Memory B cell (primary cell): ENCODE measurements around the gene MIDN.

Experiments used
- ATAC-seq: fragments of 150-1000 bp; cut with Tn5 transposase; 2 replicates; pipeline ENCODE4 v1.10.0; 2021; ENCODE audit warnings: low read depth, mild to moderate bottlenecking, moderate library complexity
- DNase-seq, 2 donors: peaks; one replicate each; pipeline ENCODE4 v3.0.0; 2022; ENCODE audit warnings: low spot score in 2 of 2
- H3K27ac Mint-ChIP-seq: one replicate; pipeline ENCODE4 v1.8.0; 2022; ENCODE audit warnings: mild to moderate bottlenecking, moderate library complexity, mixed read lengths
- H3K27me3 Mint-ChIP-seq: one replicate; pipeline ENCODE4 v1.8.0; 2022; ENCODE audit warnings: mixed read lengths
- H3K36me3 Mint-ChIP-seq: one replicate; pipeline ENCODE4 v1.8.0; 2022; ENCODE audit warnings: mild to moderate bottlenecking, mixed read lengths
- H3K4me1 Mint-ChIP-seq: one replicate; pipeline ENCODE4 v1.8.0; 2022; ENCODE audit warnings: mixed read lengths
- H3K4me3 Mint-ChIP-seq: one replicate; pipeline ENCODE4 v1.8.0; 2022; ENCODE audit warnings: mild to moderate bottlenecking, moderate library complexity, mixed read lengths
- H3K9me3 Mint-ChIP-seq: one replicate; pipeline ENCODE4 v1.8.0; 2022; ENCODE audit warnings: mixed read lengths

MIDN gene

GRCh38 chr19:1234051-1234954 lies 14.1 kb upstream of the MIDN start:
- no peaks in the 10 kb centered on the region for H3K9me3 Mint-ChIP-seq
- no peak for ATAC-seq
- peaks cover 8% of the 10 kb centered on the region for H3K4me1 Mint-ChIP-seq
- H3K36me3 Mint-ChIP-seq: no peaks in the 10 kb centered on the region
- no peak for DNase-seq
- H3K27ac Mint-ChIP-seq: no peak overlapping the region
- peaks cover 8% of the 10 kb centered on the region for H3K27me3 Mint-ChIP-seq
- no peak overlapping the region for H3K4me3 Mint-ChIP-seq

GRCh38 chr19:1234955-1235380 lies 13.4 kb upstream of the MIDN start:
- Mint-ChIP-seq H3K36me3 (no peaks in the 10 kb centered on the region), H3K27ac (no peak overlapping the region), H3K9me3 (no peaks in the 10 kb centered on the region), H3K27me3 (peaks cover 8% of the 10 kb centered on the region), H3K4me3 (no peak overlapping the region), H3K4me1 (peaks cover 8% of the 10 kb centered on the region)
- DNase-seq (no peak), ATAC-seq (no peak)

DNA sequence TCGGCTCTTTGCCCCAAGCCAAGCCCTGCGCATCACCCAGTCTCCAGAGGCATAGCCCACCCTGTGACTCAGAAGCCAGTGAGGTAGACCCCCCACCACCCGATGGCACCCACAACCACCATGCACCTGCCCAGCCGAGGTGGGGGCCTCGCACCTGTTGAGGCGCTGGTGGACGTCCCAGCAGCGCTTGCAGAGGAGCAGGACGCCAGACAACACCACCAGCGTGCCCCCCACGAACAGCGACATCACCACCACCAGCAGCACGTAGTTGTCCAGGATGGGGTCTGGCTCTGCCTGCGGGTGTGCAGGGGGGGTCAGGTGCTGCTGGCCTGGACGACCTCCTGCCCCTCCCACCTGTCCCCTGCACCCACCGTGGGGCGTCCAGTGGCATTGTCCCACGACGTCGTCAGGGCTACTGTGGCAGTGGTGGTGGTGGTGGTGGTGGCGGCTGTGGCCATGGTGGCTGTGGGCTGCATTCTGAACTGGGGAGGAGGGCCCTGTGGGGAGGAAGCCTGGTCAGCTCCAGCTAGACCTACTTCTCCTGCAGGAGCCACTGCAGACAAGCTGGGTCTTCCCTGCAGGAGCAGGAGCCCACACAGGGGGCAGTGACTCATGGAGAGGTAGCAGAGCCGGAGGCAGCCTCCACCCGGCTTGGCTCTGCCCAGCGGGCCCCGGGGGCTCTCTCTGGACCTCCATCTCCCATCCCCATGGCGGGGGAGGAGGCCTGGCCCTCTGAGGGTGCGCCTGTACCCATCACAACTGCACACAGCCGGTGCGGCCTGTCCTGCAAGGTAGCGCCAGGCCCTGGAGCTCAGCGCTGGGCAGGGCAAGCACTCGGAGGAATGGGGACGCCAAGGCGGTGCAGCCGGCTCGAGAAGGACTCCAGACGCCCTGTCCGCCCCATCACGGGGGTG lies 12.5 kb upstream of the MIDN start:
- peaks cover 8% of the 10 kb centered on the region for H3K27me3 Mint-ChIP-seq
- H3K9me3 Mint-ChIP-seq: no peaks in the 10 kb centered on the region
- no peak for ATAC-seq
- peak overlapping the region; percentile 55 for H3K4me3 Mint-ChIP-seq
- DNase-seq: no peak
- peaks cover 8% of the 10 kb centered on the region for H3K4me1 Mint-ChIP-seq
- no peaks in the 10 kb centered on the region for H3K36me3 Mint-ChIP-seq
- no peak overlapping the region for H3K27ac Mint-ChIP-seq

DNA sequence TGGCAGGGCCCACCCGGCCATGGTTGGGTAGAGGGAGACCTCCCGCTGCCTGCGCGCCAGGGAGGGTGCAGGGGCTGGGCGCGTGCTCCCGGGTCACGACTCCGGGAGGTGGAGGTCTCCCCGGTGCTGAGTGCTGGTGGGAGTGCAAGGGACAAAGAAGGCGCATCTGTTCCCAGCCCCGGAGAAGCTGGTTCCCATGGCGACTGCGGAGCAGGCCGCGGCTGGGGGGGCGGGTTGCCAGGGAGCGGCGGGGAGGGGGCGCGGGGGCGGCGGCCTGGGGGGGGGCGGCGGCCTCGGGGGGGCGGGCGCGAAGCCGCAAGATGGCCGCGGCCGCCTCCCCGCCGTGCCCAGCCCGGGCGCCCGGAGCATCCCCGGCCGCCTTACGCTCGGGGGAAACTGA lies 11.8 kb upstream of the MIDN start:
- ATAC-seq: no peak
- Mint-ChIP-seq H3K27me3 (peaks cover 10% of the 10 kb centered on the region), H3K4me1 (peaks cover 11% of the 10 kb centered on the region), H3K4me3 (peak overlapping the region; percentile 55), H3K36me3 (no peaks in the 10 kb centered on the region), H3K27ac (no peak overlapping the region), H3K9me3 (no peaks in the 10 kb centered on the region)
- no peak for DNase-seq

- Mint-ChIP-seq H3K27me3 (peaks cover 10% of the 10 kb centered on the region), H3K36me3 (no peaks in the 10 kb centered on the region), H3K4me3 (peak overlapping the region; percentile 71), H3K27ac (no peak overlapping the region), H3K4me1 (peaks cover 11% of the 10 kb centered on the region), H3K9me3 (no peaks in the 10 kb centered on the region)
- no peak for DNase-seq
- ATAC-seq: no peak
Observed at GRCh38 chr19:1237027-1237659, 11.2 kb upstream of the MIDN start.

- Mint-ChIP-seq H3K9me3 (no peaks in the 10 kb centered on the region), H3K36me3 (no peaks in the 10 kb centered on the region), H3K27me3 (peaks cover 10% of the 10 kb centered on the region), H3K4me1 (peaks cover 13% of the 10 kb centered on the region), H3K4me3 (peak within 1 kb of the TSS; percentile 83), H3K27ac (peak within 1 kb of the TSS; percentile 87)
- DNase-seq: no peak
- ATAC-seq: no peak
Observed at GRCh38 chr19:1237754-1238368, 10.5 kb upstream of the MIDN start, which contains the start of gene CBARP. Gene CBARP (minus strand): TSS chr19:1238005. CDS start chr19:1236100, 1,905 bp downstream.

- no peak for DNase-seq
- Mint-ChIP-seq H3K9me3 (no peaks in the 10 kb centered on the region), H3K4me3 (peak overlapping the region; percentile 83), H3K27ac (peak overlapping the region; percentile 87), H3K4me1 (peaks cover 13% of the 10 kb centered on the region), H3K36me3 (no peaks in the 10 kb centered on the region), H3K27me3 (peaks cover 10% of the 10 kb centered on the region)
- no peak for ATAC-seq
Observed at GRCh38 chr19:1238369-1239303, 9.7 kb upstream of the MIDN start.

DNA sequence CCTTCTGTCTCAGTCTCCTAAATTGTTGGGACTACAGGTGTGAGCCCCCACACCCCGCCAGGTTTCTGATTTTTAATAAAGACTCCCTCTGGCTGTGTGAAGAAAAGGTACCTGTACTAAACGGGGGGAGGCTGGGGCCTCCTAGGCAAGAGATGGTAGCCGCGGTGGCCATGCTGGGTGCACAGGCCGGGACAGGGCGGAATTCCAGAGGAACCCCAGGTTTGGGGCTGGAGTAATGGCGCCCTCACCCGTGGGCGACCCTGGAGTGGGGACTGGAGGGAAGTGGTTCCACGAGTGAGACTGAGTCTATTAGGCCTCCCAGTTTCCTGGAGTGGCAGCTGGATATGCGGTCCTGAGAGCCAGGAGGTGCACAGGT lies 9.0 kb upstream of the MIDN start:
- no peak for ATAC-seq
- no peaks in the 10 kb centered on the region for H3K36me3 Mint-ChIP-seq
- H3K27me3 Mint-ChIP-seq: peaks cover 10% of the 10 kb centered on the region
- peaks cover 13% of the 10 kb centered on the region for H3K4me1 Mint-ChIP-seq
- no peaks in the 10 kb centered on the region for H3K9me3 Mint-ChIP-seq
- peak overlapping the region; percentile 87 for H3K27ac Mint-ChIP-seq
- H3K4me3 Mint-ChIP-seq: peak overlapping the region; percentile 34
- no peak for DNase-seq

- Mint-ChIP-seq H3K27me3 (peaks cover 10% of the 10 kb centered on the region), H3K36me3 (no peaks in the 10 kb centered on the region), H3K4me3 (peak overlapping the region; percentile 59), H3K9me3 (no peaks in the 10 kb centered on the region), H3K27ac (peak overlapping the region; percentile 87), H3K4me1 (peaks cover 16% of the 10 kb centered on the region)
- ATAC-seq (peak; percentile 65), DNase-seq (peak; percentile 95 to 97)
Observed at GRCh38 chr19:1239796-1240737, 8.3 kb upstream of the MIDN start.

- H3K4me3 Mint-ChIP-seq: peak overlapping the region; percentile 84
- peaks cover 16% of the 10 kb centered on the region for H3K4me1 Mint-ChIP-seq
- DNase-seq: no peak
- no peak overlapping the region for H3K27ac Mint-ChIP-seq
- no peaks in the 10 kb centered on the region for H3K36me3 Mint-ChIP-seq
- ATAC-seq: no peak
- no peaks in the 10 kb centered on the region for H3K9me3 Mint-ChIP-seq
- H3K27me3 Mint-ChIP-seq: peaks cover 10% of the 10 kb centered on the region
Observed at GRCh38 chr19:1240925-1241324, 7.5 kb upstream of the MIDN start.

DNA sequence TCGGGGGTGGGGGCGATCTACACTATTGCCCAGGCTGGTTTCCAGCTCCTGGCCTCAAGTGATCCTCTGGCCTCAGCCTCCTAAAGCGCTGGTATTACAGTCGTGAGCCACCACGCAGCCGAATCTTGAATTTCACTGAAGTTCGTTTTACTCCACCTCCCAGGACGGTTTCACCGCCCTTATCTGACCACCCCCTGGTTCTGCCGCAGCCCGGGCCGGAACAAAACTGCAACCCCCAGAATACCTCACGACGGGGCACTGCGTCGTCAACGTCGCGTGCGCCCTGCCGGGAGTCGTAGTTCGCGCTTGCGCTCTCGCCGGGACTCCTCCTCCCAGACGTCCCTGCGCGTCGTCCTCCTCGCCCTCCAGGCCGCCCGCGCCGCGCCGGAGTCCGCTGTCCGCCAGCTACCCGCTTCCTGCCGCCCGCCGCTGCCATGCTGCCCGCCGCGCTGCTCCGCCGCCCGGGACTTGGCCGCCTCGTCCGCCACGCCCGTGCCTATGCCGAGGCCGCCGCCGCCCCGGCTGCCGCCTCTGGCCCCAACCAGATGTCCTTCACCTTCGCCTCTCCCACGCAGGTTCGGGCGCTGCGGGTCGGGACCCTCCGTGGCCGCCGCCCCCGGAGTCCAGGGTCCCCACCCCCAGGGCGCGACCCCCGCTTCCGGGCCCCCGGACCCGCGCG lies 6.8 kb upstream of the MIDN start, which contains the start of gene ATP5F1D:
Gene ATP5F1D (plus strand): TSS at position 335 of the 679 bp plus-strand sequence. CDS start 100 bp downstream, at position 435.
- Mint-ChIP-seq H3K27ac (peak within 1 kb of the TSS; percentile 79), H3K4me3 (peak within 1 kb of the TSS; percentile 84), H3K36me3 (no peaks in the 10 kb centered on the region), H3K9me3 (no peaks in the 10 kb centered on the region), H3K27me3 (peaks cover 10% of the 10 kb centered on the region), H3K4me1 (peaks cover 16% of the 10 kb centered on the region)
- DNase-seq (peak; percentile 83 to 85), ATAC-seq (peak; percentile 64)
